IgD-negative memory B cell (primary cell): ENCODE data around the gene NADK2. TPM values are rescaled to one million over a fixed set of nuclear protein-coding genes. Genes with fewer than 3 reads are reported as not detected.

Experiments
- H3K27ac Mint-ChIP-seq, 3 donors: one replicate each; pipeline ENCODE4 v1.8.0; 2020 to 2022; ENCODE audit warnings: mild to moderate bottlenecking in 3 of 3, mixed read lengths in 3 of 3, moderate library complexity in 1 of 3
- H3K27me3 Mint-ChIP-seq: one replicate; pipeline ENCODE4 v1.8.0; 2021; ENCODE audit warnings: mixed read lengths
- H3K36me3 Mint-ChIP-seq: one replicate; pipeline ENCODE4 v1.8.0; 2020; ENCODE audit warnings: mild to moderate bottlenecking, mixed read lengths
- H3K4me1 Mint-ChIP-seq, 3 donors: one replicate each; pipeline ENCODE4 v1.8.0; 2020 to 2022; ENCODE audit warnings: mixed read lengths in 3 of 3, mild to moderate bottlenecking in 1 of 3
- H3K4me3 Mint-ChIP-seq, 4 donors: one replicate each; pipeline ENCODE4 v1.8.0; 2020 to 2022; ENCODE audit warnings: mild to moderate bottlenecking in 4 of 4, mixed read lengths in 4 of 4, moderate library complexity in 3 of 4
- H3K9me3 Mint-ChIP-seq, 3 donors: one replicate each; pipeline ENCODE4 v1.8.0; 2020 to 2021; ENCODE audit warnings: mixed read lengths in 3 of 3, mild to moderate bottlenecking in 1 of 3
- polyA plus RNA-seq: library from polyadenylated mRNA; unstranded; fragments of 300-500 nt; fragmentation: Illumina TruSeq; gene quantifications from one replicate; pipeline ENCODE4 v1.2.3, GENCODE V29; 2021

Gene NADK2
- polyA plus RNA-seq, 1 donor from 2014 or later = 4.1 TPM

DNA sequence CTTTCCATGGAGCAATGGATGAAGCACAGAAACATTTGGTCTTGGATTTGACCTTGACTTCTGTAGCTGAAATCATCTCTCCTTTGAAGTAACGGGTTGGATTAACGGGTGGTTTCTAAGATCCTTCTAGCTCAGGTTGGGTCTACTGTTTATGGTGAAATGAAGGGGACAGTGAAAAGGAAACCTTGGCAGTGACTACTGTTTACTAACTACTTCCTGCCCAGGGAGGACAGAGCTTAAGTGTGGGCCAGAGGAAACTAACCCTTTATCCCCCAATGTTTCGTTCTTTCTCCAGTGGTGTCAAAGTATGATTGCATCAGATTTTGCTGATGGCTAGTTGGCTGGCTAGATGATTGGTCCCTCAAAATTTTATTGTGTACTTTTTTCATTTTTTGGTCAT, 67.6 kb downstream of the NADK2 start:
- Mint-ChIP-seq H3K27ac (no peak overlapping the region), H3K27me3 (no peaks in the 10 kb centered on the region), H3K4me3 (no peak overlapping the region), H3K9me3 (no peaks in the 10 kb centered on the region), H3K4me1 (peaks cover 10 to 14% (median 11%) of the 10 kb centered on the region in 3 donors), H3K36me3 (peaks cover 6% of the 10 kb centered on the region)

GRCh38 chr5:36173426-36173825, 68.3 kb downstream of the NADK2 start:
- peaks cover 7% of the 10 kb centered on the region for H3K36me3 Mint-ChIP-seq
- peaks cover 10 to 14% (median 11%) of the 10 kb centered on the region in 3 donors for H3K4me1 Mint-ChIP-seq
- no peak overlapping the region for H3K4me3 Mint-ChIP-seq
- no peaks in the 10 kb centered on the region for H3K27me3 Mint-ChIP-seq
- no peaks in the 10 kb centered on the region for H3K9me3 Mint-ChIP-seq
- no peak overlapping the region for H3K27ac Mint-ChIP-seq

GRCh38 chr5:36172599-36172998, 69.1 kb downstream of the NADK2 start:
- Mint-ChIP-seq H3K4me1 (peaks cover 8 to 14% (median 10%) of the 10 kb centered on the region in 3 donors), H3K4me3 (no peak overlapping the region), H3K9me3 (no peaks in the 10 kb centered on the region), H3K36me3 (peaks cover 6% of the 10 kb centered on the region), H3K27ac (no peak overlapping the region), H3K27me3 (no peaks in the 10 kb centered on the region)

GRCh38 chr5:36170832-36171424, 70.8 kb downstream of the NADK2 start:
- H3K9me3 Mint-ChIP-seq = no peaks in the 10 kb centered on the region
- no peaks in the 10 kb centered on the region for H3K27me3 Mint-ChIP-seq
- no peak overlapping the region for H3K27ac Mint-ChIP-seq
- peaks cover 8% of the 10 kb centered on the region for H3K36me3 Mint-ChIP-seq
- peaks cover 0 to 7% (median 0%) of the 10 kb centered on the region in 3 donors for H3K4me1 Mint-ChIP-seq
- no peak overlapping the region for H3K4me3 Mint-ChIP-seq

DNA sequence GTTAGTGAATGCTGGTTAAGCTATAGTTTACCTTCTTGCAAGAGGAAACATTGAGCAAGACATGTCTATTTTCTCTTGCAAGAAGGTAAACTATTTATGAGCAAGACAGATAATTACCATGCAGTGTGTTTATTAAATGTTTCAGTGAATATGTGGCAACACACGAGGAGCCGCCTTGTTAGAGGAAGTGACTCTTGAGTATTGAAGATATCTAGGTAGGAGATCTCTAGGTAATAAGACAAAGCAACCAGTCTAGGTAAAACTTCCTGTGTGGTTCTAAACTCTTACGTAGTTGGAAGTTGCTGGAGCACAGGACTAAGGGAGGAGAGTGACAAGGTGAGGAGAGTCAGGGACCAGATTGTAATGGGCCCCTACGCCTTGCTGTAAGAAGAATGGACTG, 73.0 kb downstream of the NADK2 start:
- peaks cover 8% of the 10 kb centered on the region for H3K36me3 Mint-ChIP-seq
- no peaks in the 10 kb centered on the region for H3K9me3 Mint-ChIP-seq
- H3K27ac Mint-ChIP-seq = no peak overlapping the region
- H3K4me1 Mint-ChIP-seq = peaks cover 0 to 2% (median 0%) of the 10 kb centered on the region in 3 donors
- H3K27me3 Mint-ChIP-seq = no peaks in the 10 kb centered on the region
- H3K4me3 Mint-ChIP-seq = no peak overlapping the region

DNA sequence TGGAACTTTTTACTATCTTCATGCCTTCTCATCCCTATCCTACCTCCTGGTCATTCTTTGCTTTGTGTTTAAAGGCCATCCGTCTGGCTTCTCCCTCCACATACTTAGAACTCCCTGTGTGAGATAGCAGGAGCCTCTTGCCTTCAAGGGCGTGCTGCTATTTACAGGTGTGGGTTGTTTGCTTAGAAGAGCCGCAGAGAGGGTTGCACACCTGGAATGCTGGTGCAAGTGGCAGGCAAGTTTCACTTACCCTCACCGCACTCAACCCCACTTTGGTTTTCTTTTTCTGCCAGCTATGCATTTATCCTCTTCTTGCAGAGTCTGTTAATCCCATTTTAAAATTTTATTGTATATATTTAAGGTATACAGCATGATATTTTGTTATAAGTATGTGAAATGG, 77.3 kb downstream of the NADK2 start:
- Mint-ChIP-seq H3K36me3 (peaks cover 11% of the 10 kb centered on the region), H3K9me3 (no peaks in the 10 kb centered on the region), H3K4me1 (peaks cover 0 to 9% (median 3%) of the 10 kb centered on the region in 3 donors), H3K4me3 (no peak overlapping the region), H3K27me3 (no peaks in the 10 kb centered on the region), H3K27ac (no peak overlapping the region)

DNA sequence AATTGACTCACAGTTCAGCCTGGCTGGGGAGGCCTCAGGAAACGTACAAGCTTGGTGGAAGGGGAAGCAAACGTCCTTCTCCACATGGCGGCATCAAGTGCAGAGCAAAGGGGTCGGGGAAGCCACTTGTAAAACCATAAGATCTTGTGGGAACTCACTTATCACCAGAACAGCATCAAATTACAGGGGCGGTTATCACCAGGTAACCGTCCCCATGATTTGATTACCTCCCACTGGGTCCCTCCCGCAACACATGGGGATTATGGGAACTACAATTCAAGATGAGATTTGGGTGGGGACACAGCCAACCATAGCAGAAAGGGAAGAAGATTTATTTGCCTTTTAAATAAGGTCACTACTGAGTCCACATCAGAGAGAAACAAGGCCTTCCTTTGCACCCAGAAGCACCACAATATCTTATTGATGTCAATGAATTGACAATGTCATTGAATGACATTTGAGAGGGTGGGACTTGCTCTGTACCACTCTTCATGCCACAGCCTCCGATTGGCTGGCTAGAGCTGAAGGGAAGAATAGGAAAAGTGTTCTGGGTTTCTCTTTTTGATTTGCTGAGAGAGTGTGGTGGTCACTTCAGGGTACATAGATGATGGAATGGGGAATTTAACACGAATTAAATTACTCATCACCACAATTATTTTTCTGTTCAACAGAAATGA, 78.8 kb downstream of the NADK2 start:
- Mint-ChIP-seq H3K27ac (no peak overlapping the region), H3K36me3 (peaks cover 8% of the 10 kb centered on the region), H3K4me3 (no peak overlapping the region), H3K4me1 (peaks cover 0 to 12% (median 3%) of the 10 kb centered on the region in 3 donors), H3K27me3 (no peaks in the 10 kb centered on the region), H3K9me3 (no peaks in the 10 kb centered on the region)

GRCh38 chr5:36161361-36161760, 80.4 kb downstream of the NADK2 start:
- no peaks in the 10 kb centered on the region for H3K9me3 Mint-ChIP-seq
- no peaks in the 10 kb centered on the region for H3K27me3 Mint-ChIP-seq
- peaks cover 8 to 16% (median 11%) of the 10 kb centered on the region in 3 donors for H3K4me1 Mint-ChIP-seq
- H3K4me3 Mint-ChIP-seq = no peak overlapping the region
- H3K36me3 Mint-ChIP-seq = peaks cover 11% of the 10 kb centered on the region
- peak overlapping the region in 1 of 3 donors; percentile 54 for H3K27ac Mint-ChIP-seq

DNA sequence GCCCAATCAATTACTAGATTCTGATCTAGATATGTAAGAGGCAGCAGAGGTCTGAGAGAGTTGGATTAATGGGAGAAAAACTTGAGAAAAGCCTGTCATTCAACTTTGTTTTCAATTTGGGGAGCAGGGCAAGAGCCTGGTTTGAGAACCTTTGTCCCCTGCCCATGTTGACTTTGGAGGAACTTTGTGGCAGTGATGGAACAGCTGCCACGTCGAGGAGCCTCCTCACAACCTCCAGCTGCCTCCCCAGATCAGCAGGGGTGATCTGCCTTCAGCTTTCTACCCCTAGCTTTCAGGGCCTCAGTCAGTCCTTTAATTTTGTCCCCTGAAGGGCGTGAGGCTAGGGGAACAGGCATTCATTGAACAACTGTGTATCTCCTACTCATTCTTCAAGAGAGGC, 81.1 kb downstream of the NADK2 start:
- no peak overlapping the region for H3K4me3 Mint-ChIP-seq
- peak overlapping the region in 1 of 3 donors; percentile 54 for H3K27ac Mint-ChIP-seq
- H3K9me3 Mint-ChIP-seq = no peaks in the 10 kb centered on the region
- H3K27me3 Mint-ChIP-seq = no peaks in the 10 kb centered on the region
- H3K36me3 Mint-ChIP-seq = peaks cover 10% of the 10 kb centered on the region
- H3K4me1 Mint-ChIP-seq = peaks cover 8 to 18% (median 11%) of the 10 kb centered on the region in 3 donors

- no peaks in the 10 kb centered on the region for H3K27me3 Mint-ChIP-seq
- no peaks in the 10 kb centered on the region for H3K9me3 Mint-ChIP-seq
- peaks cover 9% of the 10 kb centered on the region for H3K36me3 Mint-ChIP-seq
- H3K4me1 Mint-ChIP-seq = peaks cover 9 to 29% (median 20%) of the 10 kb centered on the region in 3 donors
- H3K4me3 Mint-ChIP-seq = no peak overlapping the region
- H3K27ac Mint-ChIP-seq = no peak overlapping the region
Measured at GRCh38 chr5:36158144-36158543, 83.6 kb downstream of the NADK2 start.

DNA sequence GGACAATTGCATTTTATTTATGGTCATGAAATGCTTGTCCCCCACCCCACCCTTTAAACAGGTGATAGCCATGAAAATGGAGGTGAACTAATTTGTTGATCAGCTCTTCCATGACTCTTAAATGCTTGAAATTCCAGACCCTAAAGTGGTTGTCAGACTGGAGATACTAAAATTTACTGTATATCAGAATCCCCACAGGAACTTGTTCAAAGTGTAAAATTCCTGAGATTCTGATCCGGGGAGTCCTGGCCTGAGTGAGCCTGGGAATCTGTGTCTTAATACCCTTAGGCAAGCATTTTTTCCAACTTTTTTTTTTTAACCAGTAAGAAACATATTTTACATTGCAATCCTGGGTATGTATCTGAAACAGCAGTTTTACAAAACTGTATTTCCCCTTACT, 85.1 kb downstream of the NADK2 start:
- Mint-ChIP-seq H3K4me3 (peak overlapping the region in 1 of 4 donors; percentile 66), H3K27me3 (no peaks in the 10 kb centered on the region), H3K36me3 (peaks cover 5% of the 10 kb centered on the region), H3K9me3 (no peaks in the 10 kb centered on the region), H3K4me1 (peaks cover 18 to 36% (median 30%) of the 10 kb centered on the region in 3 donors), H3K27ac (no peak overlapping the region)

GRCh38 chr5:36156121-36156601, 85.6 kb downstream of the NADK2 start:
- H3K36me3 Mint-ChIP-seq = peaks cover 5% of the 10 kb centered on the region
- no peak overlapping the region for H3K27ac Mint-ChIP-seq
- H3K4me3 Mint-ChIP-seq = no peak overlapping the region
- H3K9me3 Mint-ChIP-seq = no peaks in the 10 kb centered on the region
- peaks cover 18 to 32% (median 30%) of the 10 kb centered on the region in 3 donors for H3K4me1 Mint-ChIP-seq
- no peaks in the 10 kb centered on the region for H3K27me3 Mint-ChIP-seq

GRCh38 chr5:36155291-36155690, 86.4 kb downstream of the NADK2 start:
- Mint-ChIP-seq H3K27me3 (no peaks in the 10 kb centered on the region), H3K9me3 (no peaks in the 10 kb centered on the region), H3K36me3 (peaks cover 5% of the 10 kb centered on the region), H3K4me3 (no peak overlapping the region), H3K27ac (no peak overlapping the region), H3K4me1 (peaks cover 22 to 39% (median 38%) of the 10 kb centered on the region in 3 donors)

GRCh38 chr5:36153726-36154125, 88.0 kb downstream of the NADK2 start:
- Mint-ChIP-seq H3K4me3 (peak overlapping the region in 3 of 4 donors; percentile 3 to 61 (median 43)), H3K27ac (no peak overlapping the region), H3K27me3 (no peaks in the 10 kb centered on the region), H3K36me3 (peaks cover 5% of the 10 kb centered on the region), H3K9me3 (no peaks in the 10 kb centered on the region), H3K4me1 (peaks cover 23 to 43% (median 39%) of the 10 kb centered on the region in 3 donors)

- Mint-ChIP-seq H3K27ac (peak overlapping the region in 1 of 3 donors; percentile 50), H3K4me3 (peak overlapping the region; percentile 3 to 98 (median 88)), H3K4me1 (peaks cover 23 to 40% (median 39%) of the 10 kb centered on the region in 3 donors), H3K9me3 (no peaks in the 10 kb centered on the region), H3K27me3 (no peaks in the 10 kb centered on the region), H3K36me3 (peaks cover 5% of the 10 kb centered on the region)
Measured at GRCh38 chr5:36153298-36153677, 88.4 kb downstream of the NADK2 start.
